ENCODE data around the gene DTX3L.

DTX3L gene

DNA sequence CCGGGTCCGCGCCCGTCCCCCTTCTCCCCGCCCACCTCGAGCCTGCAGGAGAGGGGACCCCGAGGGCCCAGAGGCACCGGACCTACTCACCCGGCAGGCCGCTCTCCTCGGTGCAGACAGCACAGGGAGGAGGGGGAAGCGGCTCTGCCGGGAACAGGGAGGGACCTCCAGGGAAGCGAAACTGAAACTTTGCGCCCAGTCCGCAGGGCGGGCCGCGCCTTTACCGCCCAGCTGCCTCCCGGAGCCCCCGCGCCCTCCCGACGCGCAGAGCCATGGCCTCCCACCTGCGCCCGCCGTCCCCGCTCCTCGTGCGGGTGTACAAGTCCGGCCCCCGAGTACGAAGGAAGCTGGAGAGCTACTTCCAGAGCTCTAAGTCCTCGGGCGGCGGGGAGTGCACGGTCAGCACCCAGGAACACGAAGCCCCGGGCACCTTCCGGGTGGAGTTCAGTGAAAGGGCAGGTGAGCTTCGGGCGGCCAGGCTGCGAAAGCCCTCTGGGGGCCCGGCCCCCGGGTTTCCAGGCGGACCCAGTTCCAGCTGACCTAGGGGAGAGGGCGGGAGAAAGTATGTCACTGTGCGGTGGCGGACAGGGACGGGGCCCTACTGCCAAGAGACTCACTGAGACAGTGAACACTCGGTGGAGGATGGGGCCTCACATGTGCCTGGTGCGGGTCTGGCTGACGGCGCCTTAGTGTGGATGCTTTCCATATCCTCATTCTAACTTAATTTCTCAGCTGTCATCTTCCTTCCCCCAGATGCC, at the start of gene DTX3L, which contains the start of gene PARP9:
TSS of gene DTX3L (plus strand) at position 184 of the 758 bp plus-strand sequence. CDS start at position 273, 89 bp downstream.
TSS of gene PARP9 (minus strand) at position 146 of the 758 bp plus-strand sequence. CDS start 4,680 bp downstream, outside the sequence.
- peak; percentile 58 for DNase-seq

DNA sequence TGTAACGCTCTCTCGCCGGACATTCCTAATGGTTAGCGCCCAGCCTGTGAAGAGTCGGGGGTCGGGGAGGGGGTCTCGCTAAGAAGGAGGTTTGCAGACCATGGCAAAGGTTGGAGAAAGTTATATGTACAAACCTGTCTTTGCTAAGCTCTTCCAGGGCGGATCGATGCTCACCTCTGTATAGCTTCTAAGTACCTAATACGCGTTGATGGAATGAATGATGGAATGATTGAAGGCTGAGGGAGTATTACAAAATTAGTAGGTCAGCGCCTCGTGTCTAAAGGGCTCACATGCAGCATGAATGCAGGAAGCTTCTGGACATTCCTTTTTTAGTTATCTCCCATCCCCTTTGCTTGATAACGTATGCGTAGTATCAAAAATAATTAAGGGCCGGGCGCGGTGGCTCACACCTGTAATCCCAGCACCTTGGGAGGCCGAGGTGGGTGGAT, 49.1 kb upstream of the DTX3L start:
- no peak for DNase-seq

DNA sequence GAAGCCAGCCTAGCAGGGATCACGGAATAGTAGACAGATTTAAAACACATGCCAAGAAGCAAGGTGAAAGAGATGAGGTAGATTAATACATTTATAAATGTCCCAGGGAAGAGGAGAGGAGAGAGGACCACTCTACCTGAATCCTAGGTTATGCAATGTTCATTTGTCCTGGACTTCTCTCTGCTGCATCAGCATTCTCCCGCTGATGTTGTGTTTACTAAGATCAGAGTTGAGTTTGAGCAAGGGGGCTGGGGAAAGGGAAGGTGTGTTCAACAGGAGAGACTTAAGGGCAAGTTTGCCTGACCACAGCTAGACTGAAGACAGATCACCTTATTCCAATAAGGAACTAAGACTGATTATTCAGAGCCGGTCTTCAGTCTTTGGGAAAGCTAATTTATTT, 48.3 kb upstream of the DTX3L start:
- no peak for DNase-seq

DNA sequence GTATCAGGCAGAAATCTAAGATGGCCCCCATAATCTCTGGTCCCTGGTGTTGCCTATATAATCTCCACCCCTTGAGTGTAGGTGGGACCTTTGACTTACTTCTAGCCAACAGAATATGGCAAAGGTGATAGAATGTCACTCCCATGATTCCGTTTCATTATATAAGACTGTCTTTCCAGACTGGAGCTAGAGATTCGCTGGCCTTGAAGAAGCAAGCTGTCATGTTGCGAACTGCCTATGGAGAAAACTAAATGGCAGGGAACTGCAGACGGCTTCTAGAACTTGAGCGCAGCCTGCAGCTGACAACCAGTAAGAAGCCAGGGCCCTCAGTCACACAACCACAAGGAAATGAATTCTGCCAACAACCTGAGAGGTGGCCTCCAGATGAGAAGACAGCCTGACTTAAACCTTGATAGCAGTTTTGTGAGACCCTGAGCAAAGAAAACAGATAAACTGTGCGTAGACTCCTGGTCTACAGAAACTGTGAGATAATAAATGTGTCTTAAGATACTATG, 47.2 kb upstream of the DTX3L start:
- no peak for DNase-seq

DNA sequence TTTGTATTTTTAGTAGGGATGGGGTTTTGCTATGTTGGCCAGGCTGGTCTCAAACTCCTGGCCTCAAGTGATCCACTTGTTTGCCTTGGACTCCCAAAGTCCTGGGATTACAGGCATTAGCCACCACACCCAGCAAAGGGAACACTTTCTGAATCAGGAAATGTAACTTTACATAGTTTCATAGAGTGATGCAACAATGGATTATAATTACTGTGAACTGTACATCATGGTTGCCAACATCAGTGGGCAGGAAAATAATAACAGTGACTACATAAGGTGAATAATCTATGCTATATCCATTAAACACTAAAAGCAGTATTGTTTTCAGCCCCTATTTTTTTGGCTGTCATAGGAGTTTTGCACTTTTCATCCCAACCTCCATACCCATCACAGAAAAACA, 44.4 kb upstream of the DTX3L start:
- DNase-seq, result no peak

DNA sequence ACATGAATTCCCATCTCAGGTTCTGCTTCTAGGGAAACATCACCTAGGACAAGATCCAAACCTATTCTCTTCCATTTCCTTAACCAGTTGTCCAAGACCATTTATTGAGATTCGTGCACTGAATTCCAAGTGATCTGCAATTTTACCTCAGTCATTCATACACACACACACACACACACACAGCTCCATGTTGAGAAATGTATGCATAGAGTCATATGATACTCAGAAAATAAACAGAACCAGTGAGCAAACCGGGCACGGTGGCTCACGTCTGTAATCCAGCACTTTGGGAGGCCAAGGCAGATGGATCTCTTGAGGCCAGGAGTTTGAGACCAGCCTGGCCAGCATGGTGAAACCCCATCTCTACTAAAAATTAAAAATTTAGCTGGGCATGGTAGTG, 43.3 kb upstream of the DTX3L start:
- no peak for DNase-seq

DNA sequence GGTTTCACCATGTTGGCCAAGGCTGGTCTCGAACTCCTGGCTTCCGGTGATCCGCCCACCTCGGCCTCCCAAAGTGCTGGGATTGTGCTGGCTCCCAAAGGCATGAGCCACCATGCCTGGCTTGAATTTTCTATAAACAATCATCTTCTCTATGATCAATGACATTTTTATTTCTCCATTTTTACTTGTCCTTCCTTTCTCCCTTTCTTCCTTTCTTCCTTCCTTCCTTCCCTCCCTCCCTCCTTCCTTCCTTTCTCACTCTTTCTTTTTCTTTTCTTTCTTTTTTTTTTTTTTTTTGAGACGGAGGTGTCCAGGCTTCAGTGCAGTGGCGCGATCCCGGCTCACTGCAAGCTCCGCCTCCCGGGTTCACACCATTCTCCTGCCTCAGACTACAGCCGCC, 40.8 kb upstream of the DTX3L start:
- no peak for DNase-seq

DNA sequence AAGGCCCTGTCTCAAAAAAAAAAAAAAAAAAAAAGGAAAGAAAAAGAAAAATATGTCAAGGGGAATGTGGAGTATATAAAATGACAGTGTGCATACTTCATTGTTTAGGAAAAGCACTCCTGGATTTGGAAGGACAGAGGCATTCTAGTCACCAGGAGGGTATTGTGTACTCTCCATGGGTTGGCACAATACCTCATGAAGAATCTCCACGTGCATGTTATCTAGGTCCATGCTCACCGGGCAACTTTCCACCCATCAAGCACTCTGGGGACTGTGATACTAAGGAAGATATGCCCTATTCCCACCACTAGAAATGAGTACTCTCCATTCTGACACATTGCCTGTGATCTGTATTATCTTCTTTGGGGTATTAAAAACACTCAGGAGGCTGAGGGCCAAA, 34.0 kb upstream of the DTX3L start:
- DNase-seq, result no peak

DNA sequence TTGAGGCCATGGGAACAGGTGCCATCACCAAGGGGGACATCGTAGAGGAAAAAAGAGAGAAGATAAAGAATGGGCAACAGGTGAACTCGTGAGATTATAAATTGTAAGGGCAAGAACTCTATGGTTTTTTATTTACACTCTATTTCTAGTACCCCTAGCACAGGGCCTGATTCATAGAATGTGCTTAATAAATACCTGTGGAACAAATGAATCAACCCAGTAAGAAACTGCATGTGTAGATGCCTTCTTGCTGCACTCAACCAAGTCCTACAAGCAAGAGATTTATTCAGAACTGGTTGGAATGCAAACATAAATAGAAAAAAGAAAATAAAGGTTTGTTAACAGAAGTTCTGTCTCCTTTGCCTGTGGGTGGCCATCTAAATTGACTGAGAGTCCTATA, 30.7 kb upstream of the DTX3L start:
- DNase-seq, result no peak

DNA sequence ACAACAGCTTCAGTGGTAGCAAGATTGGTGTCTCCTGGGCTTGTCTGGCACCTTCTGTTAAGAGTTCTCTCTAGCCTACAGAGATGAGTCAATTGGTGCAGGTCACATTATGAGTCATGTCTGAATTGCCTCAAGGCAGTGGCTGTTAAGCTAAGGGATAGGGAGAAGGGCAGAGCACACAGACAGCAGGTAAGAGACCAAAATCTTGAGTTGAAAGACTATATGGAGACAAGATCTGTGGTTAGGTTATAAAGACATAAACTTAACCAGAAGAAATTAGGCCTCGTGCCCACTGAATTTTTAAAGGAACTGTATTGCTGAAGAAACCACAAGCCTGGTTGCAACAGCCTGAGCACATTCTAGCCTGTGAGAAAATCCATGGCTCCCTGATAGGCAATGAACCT, 30.2 kb upstream of the DTX3L start:
- peak; percentile 10 for DNase-seq

DNA sequence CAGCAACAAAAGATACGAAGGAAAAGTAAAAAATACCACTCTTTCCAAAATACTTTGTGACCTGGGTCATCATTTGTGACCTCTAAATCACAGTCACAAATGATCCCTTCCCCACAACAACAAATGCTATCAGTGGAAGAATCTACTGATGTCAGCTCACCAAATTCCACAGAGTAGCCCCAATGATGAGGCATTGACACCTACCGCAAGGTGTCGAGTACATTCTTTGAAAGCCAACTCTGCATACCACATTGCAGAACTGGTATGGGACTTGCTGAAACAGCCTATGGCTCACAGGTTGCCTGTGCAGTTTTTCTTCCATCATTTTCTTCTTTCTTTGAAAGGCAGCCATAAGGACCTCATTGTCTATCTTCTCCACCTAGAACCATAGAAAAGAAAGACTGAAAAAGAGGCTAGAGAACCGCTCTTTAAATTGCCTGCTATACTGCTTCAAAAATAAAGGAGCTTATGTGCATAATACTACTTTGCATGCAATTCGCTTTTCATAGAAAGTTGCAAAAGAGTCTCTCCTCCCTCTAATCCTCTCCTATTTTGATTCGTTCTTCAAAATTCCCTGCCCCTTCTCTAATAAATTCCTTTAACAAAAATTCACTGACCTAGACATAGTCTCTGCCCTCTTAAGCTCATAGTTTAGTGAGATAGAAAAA, 28.0 kb upstream of the DTX3L start:
- no peak for DNase-seq

DNA sequence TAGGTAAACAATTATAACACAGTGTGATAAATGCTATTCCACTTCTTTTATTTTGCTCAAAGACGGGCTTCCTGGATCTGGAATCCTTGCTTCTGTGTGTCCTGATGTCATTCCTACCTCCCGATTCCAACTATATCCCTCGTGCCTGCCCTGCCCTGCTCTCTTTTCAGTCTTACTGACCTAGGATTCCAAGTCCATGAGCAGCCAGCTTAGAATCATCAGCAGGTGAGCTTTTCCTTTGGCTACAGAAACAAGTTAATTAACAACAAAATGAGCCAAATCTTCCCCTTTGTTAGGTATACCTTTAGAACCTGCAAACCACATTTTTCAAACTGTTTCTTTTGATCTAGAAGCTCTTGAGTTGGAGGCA, 27.5 kb upstream of the DTX3L start:
- DNase-seq, result no peak

DNA sequence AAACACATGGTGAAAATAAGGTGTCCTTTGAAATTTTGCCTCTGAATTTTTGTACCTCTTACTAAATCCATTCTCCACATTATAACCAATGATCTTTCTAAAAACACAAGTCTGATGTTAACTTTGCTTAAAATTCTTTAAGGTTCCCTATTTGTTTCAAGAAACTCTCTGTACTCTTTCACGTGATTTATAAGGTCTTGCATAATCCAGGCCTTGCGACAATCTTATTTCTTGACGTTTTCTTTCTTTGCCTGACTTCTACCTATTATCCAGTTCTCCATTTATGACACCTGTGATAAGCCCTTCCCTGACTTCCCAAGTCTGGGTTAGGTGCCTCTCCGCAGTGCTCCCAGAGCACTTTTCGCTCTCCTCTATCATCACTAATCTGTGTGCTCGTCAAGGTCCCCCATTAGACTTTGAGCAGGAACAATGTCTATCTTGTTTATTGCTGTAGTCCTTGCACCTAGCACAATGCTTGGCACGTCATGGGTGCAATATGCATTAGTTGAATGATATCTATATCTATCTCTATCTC, 25.1 kb upstream of the DTX3L start:
- no peak for DNase-seq

DNA sequence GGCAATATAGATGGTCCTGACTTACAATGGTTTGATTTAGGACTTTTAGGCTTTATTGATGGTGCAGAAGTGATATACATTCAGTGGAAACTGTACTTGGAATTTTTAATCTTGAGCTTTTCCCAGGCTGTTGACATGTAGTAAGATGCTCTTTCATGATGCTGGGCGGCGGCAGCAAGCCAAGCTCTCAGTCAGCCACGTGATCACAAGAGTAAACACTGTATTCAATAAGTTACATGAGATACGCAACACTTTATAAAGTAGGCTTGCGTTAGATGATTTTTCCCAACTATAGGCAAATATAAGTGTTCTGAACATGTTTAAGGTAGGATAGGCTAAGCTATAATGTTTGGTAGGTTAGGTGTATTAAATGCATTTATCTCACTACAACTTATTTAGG, 18.0 kb upstream of the DTX3L start:
- no peak for DNase-seq

DNA sequence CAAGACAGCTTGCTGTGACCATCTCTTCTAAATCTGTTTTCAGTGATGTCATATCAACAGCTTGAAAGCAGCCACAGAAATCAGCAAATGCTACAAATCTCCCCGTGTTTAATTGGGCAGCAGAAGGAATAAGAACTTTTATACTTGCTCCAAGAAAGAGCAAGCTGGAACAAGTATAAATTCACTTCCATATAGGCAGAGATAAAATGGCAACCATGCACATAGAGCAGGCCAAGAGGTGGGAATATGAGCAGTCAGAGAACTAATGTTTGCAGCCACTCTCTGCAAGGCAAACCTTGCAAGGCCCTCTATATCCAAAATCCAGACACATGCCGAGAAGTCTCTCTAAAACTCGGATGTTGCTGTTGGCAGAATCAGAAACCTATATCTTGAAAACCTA, 16.1 kb upstream of the DTX3L start:
- DNase-seq, result no peak

DNA sequence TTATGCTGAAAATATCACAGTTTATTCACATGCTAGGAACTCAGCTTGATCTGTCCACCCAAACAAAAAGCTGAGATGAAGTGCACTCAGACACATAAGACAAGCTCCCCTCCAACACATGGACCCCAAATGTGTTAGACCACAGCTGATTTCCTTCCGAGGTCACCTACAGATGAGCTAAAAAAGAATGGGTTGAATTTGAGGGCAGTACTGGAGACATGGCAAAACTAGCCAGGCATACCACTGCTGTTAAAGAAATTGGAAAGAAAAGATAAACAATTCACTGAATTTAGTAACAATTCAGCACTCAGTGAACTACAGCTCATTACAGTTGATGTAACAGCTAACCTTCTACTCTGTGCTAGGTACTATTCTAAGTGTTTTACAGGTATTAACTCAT, 15.5 kb upstream of the DTX3L start:
- no peak for DNase-seq

DNA sequence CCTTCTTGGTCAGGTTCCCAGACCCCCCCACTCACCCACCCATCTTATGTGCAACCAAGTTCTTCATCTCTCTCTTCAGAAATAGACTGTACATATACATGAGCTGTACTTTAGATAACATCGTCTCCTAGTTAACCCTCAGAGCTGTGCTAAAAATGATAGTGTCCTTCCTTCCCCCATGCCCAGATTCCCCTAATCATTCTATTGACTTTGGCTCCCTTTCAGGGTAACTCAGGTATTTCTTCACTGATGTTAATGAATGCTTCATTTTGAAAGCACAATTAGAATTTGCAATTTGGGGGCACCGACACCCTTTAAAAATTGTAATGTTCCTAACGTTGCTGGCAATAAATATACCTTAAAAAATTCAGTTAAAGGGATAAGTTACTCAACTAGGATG, 11.0 kb upstream of the DTX3L start:
- DNase-seq, result no peak

DNA sequence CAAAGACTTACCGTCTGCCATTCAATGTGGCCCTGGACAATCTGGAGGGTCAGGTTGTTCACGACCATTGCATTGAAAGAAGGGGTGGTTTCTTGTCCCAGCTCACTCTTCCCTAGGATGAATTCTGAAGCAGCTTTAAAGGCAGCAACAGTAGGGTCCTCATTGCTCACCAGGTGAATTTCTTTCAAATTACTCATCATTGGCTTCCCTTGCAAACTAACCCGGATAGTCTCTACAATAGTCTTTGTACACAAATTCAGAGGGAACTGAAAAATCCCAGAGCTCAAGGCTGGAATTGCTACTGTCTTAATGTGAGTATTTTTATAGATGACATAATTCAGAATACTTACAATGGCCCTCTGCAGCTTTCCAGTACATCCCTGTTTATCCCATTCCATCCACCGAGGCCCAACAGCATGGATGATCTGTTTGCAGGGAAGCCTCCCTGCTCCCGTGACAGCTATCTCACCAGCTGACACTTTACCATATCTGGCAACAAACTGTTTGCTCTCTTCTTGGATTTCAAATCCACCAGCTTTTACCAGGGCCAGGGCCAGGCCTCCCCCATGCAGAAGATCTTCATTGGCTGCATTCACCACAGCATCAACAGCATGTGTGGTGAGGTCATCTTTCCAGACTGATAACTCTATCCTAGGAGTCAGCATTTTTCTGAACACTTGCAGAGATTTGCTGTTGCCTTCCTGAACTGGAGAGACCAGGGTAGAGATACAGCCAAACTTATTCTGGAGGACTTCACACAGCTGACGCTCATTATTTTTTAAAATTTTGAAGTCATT, 8.7 kb upstream of the DTX3L start:
- no peak for DNase-seq

DNA sequence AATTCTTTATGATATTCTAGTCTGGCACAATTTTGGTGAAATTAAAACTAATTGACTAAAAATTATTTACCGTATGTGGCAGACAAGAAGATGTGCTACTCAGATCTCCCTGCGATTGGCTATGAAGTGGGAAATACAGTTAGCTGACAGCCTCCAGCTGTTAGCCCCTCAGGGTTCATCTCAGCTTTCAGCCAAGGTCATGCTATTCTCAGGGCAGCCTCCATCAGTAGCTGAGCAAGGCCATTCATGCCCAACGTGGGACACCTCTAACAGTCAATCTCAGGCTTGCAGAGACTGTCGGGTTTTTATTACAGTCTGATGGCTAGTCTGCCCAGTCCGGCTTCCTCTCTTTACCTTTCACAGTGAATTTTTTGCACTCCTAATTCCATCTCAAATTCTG, 6.8 kb upstream of the DTX3L start:
- DNase-seq, result no peak

DNA sequence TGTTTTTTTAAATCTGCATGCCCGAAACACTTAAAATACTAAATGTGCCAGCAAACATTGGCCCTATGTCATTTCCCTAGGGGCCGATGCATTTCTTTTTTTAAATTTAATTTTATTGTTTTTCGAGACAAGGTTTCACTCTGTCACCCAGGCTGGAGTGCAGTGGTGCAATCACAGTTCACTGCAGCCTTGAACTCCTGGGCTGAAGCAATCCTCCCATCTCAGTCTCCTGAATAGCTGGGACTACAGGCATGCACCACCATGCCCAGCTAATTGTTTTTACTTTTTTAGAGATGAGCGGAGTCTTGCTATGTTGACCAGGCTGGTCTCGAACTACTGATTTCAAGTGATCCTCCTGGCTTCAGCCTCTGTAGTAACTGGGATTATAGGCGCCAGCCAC, 5.5 kb upstream of the DTX3L start:
- no peak for DNase-seq

DNA sequence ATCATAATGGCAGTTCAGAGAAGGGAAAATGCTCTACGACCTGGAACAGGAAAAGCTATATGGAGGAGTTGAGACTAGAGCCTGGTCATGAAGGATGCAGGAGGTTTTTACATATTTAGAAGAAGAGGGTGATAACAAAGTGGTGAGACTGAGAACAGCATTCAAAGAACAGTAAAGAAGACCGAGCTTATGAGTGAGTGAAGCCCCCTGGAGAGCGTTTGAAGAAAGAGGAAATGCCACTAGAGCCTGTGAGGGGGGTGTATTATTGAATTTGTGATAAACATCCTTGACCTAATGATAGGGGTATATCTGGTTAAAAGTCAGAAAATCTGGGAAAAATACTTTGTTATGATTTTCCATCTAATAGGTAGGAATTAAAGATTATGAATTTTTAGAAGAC, 4.2 kb upstream of the DTX3L start:
- DNase-seq, result no peak

DNA sequence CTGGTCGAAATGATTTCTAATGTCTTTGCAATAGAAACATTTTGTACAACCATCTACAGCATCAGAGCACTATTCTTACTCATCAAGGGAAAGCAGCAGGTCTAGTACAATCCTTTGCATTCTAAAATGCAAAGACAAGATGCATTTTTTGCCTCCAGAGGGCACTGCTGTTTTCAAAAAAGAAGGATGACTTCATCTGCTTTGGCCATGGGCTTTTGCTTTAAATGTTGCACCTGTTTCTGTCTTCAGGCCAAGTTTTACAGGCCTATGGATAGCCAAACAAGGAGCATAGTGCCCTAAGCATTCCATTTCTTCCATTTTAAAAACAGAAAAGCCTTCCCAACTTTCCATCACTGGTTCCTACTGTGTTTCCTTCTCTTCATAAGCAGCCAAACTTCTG, 3.5 kb upstream of the DTX3L start:
- DNase-seq, result peak; percentile 21
